ENCODE results near the gene SCD.
A peak's percentile ranks its signal among the peaks of the same experiment; 100 is the strongest.
"Not testable (repeated sequence)": the region's sequence is repeated elsewhere in the genome, so short reads cannot be mapped to it uniquely, and the experiment has no call there.

SCD gene

DNA sequence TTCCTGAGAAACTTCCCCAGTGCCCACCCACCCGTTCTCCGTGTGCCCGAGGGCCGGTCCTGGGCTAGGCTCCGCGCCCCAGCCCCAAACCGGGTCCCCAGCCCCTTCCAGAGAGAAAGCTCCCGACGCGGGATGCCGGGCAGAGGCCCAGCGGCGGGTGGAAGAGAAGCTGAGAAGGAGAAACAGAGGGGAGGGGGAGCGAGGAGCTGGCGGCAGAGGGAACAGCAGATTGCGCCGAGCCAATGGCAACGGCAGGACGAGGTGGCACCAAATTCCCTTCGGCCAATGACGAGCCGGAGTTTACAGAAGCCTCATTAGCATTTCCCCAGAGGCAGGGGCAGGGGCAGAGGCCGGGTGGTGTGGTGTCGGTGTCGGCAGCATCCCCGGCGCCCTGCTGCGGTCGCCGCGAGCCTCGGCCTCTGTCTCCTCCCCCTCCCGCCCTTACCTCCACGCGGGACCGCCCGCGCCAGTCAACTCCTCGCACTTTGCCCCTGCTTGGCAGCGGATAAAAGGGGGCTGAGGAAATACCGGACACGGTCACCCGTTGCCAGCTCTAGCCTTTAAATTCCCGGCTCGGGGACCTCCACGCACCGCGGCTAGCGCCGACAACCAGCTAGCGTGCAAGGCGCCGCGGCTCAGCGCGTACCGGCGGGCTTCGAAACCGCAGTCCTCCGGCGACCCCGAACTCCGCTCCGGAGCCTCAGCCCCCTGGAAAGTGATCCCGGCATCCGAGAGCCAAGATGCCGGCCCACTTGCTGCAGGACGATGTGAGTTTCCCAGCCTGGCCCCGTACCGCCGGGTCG, at the start of gene SCD:
TSS of gene SCD (plus strand) at position 469 of the 803 bp plus-strand sequence. CDS start at position 741, 272 bp downstream.
- DNase-seq: peak; percentile 86

DNA sequence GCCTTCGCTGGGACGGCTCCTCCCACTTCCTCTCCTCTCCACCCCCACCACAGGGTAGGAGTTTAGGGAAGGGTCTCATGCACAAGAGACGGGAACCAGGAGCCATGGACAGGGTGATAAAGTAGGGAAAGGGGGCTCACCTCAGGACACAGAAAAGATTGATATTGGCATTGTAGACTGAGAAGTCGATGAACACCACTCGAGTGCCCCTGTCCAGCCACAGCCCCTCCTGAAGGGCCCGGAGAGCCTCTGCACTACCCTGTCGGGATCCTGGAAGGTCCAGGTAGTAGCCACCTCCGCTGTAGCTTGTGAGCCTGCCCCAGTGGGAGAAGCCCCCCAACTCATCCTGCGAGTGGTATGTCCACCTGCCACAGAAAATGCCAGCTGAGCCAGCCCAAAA, 49.8 kb upstream of the SCD start:
- no peak for ATAC-seq
- no peak for DNase-seq

More for the DNA sequence above, at the start of gene SCD:
- peak; percentile 94 for ATAC-seq

DNA sequence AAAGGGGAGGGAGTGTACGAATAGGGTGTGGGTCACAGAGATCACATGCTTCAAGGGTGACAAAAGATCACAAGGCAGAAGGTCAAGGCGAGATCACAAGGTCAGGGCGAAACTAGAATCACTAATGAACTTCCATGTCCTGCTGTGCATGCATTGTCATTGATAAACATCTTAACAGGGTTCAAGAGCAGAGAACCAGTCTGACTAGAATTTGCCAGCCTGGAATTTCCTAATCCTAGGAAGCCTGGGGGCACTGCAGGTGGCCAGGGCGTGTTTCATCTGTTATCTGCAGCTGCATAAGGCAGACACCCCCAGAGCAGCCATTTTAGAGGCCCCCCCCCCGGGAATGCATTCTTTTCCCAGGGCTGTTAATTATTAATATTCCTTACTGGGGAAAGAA, 45.9 kb upstream of the SCD start:
- not testable (repeated sequence) for DNase-seq, ATAC-seq

DNA sequence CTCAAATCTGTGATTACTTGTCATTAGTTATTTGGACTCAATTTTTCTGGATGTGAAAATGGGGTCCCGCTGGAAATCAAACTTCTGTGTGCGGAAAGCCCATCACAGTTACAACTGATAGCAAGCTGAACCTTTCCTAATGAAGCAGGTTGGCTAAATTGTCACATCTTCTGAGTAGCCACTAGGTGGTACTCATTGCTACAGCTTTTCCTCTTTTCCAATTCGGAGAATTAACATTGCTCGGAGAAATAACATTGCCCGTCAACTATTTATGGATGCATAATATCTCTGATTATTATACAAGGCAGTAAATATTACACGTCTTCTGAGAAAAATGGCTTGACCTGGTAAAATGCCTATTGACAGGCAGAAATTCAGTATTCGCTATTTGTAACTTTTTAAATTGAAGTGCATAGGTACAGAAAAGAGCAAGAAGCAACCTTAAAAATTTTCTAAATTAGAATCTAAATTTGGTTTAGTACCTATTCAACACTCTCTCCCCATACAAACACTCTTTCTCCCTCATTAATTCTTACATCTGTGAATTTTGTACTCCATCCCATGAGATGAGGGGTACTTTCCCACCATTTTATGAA, 43.2 kb upstream of the SCD start:
- ATAC-seq: no peak
- DNase-seq: no peak

DNA sequence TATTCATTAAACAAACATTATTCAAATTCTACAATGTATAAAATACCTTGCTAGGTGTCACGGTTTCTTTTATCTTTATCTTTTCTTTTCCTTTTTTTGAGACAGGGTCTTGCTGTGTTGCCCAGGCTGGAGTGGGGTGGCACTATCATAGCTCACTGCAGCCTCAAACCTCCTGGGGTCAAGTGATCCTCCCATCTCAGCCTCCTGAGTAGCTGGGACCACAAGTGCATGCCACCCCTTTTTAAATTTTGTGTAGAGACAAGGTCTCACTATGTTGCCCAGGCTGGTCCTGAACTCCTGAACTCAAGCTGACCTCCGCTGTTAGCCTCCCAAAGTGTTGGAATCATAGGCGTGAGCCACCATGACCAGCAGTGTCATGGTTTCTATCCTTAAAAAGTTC, 42.6 kb upstream of the SCD start:
- DNase-seq (no peak), ATAC-seq (no peak)

DNA sequence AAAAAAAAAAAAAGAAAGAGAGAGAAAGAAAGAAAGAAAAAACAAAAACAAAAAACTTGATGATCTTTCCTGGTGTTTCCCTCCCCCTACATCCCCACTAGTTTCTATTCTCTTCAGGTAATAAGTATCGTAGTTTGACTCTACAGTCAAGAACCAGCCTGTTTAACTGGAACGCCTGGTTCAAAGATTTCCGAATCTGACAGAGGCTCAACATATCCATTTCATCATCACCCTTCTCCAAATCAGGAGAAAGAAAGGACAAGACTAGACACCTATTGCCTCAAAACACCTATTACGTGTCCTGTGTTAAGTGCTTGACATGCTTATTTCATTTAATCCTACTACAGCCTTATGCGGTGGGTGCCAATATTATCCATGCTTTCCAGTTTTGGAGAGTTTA, 40.2 kb upstream of the SCD start:
- ATAC-seq: no peak
- DNase-seq: no peak

DNA sequence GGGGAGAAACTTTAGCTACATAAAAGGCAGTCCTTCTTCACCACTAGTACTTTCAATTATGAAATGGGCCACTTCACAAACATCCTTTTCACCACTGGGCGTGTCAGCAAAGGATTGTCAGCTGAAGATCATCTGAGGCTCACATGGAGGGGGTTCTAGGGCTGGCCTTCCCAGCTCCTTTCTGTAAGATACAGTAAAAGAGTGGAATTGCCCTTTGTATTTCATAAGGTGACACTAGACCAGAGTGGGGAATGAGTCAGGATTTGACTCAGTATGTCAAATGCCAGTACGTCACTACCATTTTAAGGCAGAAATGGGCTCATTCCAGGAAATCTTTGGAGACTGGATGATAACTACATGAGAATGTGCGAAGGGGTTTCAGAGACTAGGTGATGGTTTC, 39.3 kb upstream of the SCD start:
- ATAC-seq: no peak
- no peak for DNase-seq

DNA sequence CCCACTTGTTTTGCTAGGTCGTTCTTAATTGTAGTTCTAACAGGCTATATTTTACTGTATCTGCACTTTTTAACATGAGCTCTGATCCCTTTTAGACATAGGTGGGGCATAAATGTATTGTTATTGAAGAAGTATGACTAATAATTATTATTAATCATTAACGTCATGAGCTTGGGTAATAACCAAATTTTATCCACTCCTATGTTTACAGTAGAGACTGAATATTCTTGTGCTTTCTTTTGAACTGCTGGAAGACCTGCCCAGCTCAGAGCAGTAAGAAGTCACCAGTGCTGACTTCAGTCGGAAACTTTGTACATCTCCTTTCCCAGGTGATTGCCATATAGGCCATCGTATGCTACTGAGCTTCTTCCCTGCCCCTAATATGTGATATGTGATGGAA, 35.7 kb upstream of the SCD start:
- ATAC-seq: no peak
- no peak for DNase-seq

DNA sequence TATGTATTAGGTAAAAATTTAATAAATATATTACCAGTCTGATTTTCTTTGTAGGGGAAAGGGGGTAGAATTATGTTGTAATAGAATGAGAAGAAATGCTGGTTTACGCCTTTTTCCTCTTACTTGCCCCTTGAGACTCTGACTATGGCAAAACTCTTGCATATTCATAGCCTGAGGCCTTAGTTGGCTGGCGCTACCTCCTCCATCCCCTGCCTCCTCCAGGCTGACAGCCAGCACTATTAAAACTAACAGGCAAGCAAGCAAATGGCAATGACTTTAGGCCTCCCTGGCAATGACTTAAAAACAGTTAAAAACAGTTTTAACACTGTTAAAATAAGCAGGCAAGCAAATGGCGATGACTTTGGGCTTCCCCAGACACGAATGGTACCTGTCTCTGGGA, 31.4 kb upstream of the SCD start:
- ATAC-seq (no peak), DNase-seq (no peak)

DNA sequence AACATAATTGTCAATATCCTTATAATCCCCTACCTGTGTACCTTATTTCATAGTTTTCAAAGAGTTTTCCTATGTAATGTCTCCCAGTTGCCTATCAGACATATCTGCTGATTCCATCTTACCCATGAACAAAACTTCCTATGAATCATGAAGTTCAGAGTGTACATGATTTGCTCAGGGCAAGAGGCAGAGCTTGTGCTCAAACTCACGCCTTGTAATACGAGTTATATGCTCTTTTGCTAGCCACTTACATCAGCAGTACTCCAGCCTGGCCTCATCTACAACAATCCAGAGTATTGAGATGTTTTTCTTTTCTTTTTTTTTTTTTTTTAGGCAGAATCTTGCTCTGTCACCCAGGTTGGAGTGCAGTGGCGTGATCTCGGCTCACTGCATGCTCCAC, 28.8 kb upstream of the SCD start:
- ATAC-seq: no peak
- no peak for DNase-seq

DNA sequence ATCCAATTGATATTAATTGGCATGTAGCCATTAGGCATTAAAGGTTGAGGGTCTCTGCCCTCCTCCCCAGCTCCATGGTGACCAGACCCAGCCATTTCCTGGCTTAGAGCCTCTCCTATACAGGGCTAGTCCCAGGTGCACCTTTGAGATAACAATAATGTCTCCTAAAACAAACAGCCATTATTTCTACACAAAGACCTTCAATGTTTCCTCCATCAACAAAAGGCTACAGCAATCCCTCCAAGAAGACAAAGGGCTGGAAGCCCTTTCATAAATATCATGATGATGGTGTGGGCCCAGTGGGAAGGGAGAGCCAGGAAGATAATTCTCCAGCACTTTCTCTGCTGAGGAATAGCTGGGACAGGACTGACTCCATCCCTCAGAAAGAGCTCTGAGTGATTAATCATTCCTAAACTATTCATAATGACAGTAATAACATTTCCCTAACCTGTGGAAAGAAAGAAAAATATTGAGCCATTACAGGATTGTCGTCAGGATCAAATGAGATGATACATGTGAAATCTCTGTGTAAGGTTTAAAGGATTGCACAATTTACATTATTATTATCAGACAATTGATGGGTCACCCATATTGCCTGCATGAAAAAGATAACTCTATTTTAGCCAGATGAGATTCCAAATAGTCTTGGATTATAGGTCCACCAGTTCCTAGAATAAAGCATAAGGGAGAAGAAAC, 27.2 kb upstream of the SCD start:
- DNase-seq (no peak), ATAC-seq (no peak)

DNA sequence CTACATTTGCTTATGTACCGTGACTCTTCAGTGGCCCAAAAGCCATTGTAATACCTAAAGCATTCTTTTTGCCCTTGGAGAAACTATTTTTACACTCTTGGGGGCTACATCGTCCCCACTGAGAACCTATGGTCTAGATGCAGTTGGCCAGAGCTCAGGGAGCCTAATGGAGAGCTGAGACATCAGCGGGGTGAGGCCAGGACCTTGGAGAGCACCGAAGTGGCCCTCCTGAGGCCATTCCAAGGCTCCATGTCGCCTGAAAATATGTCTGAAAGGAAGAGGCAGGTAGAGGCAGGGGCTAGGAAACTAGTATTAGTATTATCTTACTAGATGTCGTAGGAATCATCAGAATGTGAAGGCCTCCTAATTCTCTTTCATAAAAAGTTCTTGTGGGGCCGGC, 21.9 kb upstream of the SCD start:
- no peak for DNase-seq
- no peak for ATAC-seq

DNA sequence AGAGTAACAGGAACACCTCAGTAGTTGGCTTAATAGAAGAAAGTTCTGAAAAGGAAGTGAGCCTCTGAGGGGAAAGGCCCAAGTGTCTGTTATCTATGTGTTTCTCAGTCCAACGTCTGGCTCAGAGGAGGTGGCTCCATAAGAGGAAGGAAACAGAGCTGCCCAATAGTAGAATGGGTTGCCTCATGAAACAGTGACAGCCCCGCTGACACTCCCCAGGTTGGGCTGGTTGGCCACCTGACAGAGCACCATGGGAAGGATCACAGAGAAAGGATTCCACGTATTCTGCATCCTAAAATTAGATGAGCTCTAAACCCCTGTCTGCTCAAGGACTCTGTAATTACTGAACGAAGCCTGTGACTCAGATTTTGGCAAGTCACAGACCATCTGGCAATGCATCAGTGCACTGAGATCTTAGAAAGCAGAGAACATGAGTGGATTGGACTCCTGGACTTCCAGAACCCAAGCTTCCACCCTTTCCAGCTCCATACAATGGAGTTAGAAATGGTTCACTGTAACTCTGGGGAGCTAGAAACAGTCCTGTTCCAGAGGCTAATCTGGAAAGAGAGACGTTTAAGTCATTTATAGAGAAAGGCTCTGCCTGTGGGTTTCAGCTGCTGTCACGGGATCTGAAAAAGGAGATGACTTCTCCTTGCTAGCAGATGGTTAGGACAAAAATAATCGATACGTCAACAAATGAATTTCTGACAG, 19.9 kb upstream of the SCD start:
- ATAC-seq (peak; percentile 93), DNase-seq (peak; percentile 28)

DNA sequence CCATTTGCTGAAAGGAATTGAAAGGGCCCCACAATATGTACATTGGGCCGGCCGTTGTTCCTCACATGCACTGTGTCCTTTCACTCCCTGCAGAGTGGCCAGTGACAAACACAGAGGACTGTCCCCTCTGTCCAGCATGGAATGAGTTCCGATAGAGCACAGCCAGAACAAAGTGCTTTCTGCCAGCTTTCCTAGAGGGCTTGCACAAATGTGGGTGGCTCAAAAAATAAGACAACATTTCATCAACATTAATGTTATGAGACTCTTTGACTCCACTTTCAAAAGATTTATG, 19.4 kb upstream of the SCD start:
- DNase-seq (no peak), ATAC-seq (no peak)

DNA sequence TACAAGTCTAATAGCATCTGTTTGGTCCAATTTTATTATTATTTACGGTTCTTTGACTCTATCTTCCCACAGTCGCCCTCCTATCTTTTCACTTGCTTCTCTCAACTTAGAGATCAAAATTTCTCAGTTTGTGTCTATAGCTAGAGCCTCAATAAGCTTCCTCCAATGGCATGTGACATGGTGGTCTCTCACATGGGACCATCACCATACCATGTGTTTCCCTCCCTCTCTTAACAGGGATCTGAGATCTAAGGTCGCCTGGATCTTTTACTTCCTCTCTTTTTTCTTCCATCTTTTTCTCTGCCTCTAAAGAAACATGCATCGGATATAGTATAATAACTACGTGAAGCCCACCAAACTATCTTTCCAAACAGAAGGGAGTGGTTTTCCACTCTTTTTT, 18.8 kb upstream of the SCD start:
- no peak for DNase-seq
- ATAC-seq: no peak

DNA sequence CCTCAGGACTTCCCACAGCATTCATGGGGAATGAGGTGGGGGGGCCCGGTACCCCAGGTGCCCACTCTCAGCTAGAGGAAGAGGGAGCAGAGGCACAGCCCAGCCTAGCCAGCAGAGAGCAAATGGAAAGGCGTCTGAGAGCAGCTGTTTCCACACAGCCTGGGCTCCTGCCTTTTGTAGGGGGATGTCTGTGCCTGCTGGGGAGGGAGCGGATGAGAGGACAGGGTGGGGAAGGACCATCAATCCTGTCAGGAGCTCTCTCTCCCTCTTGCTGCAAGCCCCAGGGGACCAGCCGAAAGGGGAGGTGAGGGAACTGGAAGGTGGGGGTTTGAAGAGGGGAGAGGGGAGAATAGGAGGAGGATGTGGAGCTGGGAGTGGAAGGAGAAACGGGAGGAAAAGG, 17.0 kb upstream of the SCD start, which contains the start of gene PKD2L1:
TSS of gene PKD2L1 (minus strand) at position 150 of the 400 bp plus-strand sequence. CDS start at position 25, 125 bp downstream.
- no peak for ATAC-seq
- no peak for DNase-seq

DNA sequence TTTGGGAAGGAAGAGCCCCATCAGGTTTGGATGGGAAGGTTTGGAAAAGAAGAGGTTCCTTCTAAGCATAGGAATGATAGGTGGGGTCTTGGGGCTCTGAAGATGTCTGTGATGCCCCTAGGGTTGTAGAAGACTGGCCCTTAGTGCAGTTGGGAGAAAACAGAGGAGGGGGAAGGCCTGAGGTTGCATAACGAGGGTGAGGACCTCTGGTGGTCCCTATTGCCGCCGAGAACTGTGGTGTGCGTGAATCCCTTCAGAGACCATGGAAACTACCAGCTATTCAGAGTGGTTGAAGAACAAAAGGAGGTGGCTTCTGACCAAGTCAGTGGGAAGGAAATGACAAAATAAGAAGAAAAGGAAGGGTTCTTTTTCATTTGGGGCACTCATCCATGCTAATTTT, 13.9 kb upstream of the SCD start:
- DNase-seq (no peak), ATAC-seq (no peak)

DNA sequence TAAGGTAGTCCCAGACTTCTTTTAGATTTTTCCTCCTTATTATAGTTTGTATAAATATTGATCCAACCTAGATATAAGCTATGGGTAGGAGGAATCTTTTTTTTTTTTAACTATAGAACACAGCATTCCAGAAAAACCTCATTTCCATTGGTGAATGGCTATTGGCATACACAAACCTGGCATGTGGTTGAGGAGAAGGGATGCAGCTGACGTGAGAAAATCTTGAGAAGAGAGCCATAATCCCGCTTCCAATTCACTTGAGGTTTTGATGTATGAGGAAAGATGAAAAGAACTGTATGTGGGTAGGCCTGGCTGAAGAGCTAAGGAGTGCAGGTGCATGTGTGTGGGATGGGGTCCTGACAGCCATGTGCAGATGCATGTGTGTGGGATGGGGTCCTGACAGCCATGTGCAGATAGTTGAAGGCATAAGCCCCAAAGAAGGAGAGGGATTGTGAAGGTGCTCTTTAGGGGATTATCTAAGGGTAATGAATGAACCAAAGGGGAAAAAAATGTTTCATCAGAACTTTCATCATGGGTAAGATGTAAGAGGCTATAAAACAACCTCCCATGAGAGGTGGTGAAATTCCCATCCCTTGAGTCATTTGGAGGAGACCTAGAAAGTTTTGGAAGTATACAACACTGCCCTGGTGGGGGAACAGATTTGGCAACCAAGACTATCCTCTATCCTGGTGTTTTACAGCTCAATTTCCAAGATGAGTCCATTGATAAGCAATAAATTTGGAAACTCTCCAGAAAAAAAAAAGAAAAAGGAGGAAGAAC, 13.2 kb upstream of the SCD start:
- ATAC-seq (no peak), DNase-seq (no peak)

DNA sequence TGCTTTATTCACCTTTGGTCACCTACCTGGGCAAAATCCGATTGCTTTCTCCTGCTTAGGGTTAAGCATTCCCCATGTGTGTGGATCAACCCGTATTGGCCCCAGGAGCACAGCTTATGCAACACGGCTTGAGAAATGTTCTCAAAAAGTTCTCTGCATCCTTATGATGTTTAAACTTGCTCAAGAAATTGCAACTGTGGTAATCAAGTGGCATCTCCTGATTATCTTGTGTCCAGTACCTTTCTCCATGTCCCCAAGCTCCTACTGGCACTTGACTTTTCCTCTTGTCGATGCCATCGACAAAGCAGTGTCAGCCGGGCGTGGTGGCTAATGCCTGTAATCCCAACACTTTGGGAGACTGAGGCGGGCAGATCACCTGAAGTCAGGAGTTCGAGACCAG, 12.3 kb upstream of the SCD start:
- ATAC-seq: no peak

DNA sequence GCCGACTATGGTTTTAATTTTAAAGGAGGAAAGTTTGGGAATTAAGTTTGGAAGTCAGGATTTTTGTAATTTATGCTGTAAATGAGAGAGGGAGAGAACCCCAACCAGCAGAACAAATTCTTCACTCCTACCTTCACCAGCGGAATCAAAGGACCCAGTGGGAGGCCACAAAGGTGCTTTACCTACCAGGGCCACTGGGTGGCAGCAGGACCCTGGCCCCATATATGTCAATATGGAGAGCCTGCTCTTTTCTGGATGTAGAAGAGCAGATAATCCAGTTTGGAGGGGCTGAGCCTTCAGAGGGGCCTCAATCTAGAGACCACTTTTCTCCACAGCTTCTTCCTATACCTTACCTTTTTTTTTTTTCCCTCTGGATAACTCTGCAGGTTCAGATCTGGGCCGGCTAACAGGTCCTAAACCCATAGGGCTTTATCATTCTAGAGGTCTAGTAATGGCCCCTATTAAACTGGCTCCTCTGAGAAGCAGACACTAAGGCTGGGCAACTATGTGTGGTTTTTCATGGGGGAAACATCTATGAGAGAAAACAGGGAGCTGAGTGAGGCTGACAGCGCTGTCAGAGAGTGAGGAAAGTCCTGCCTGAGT, 8.5 kb upstream of the SCD start:
- ATAC-seq: peak; percentile 79
- peak; percentile 85 for DNase-seq

More for the DNA sequence above, 12.3 kb upstream of the SCD start:
- no peak for DNase-seq

DNA sequence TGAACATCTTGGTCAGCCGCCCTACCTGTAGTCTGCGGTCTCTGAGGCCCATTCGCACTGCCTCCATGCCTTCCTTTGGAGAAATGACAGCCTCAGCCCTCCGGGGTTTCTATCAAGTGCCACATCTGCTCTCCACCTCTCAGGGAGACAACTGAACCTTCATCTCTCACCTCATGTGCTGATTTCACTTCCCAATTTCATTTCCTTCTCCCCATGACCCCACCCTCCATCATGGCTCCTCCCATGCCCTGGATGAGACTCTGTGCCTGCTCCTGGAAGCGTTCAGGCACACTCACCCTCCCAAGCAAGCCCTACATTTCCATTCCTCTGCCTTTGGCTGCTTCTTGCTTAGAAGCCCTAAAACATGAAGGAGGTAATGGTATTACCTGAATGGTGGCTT, 7.8 kb upstream of the SCD start:
- ATAC-seq (no peak), DNase-seq (no peak)

Measured in stimulated activated naive CD8-positive, alpha-beta T cell treated with anti-CD3 and anti-CD28 coated beads, Interleukin-15, Interleukin-2, amounts not matched to agents 100 U/mL and 50 U/mL, for 24 hours (primary cell).